SK-N-SH (cell line): Measurements from ENCODE around the gene F7.

Experiments
- EP300 ChIP-seq, 2 experiments: IDR thresholded peaks; 2 replicates each; pipeline versions ENCODE4 v1.4.0 to v1.6.1; 2012; ENCODE audit warnings: borderline replicate concordance in 1 of 2, low read depth in 1 of 2, low read length in 1 of 2
- EZH2phosphoT487 ChIP-seq: fragments of 200-600 bp; sonication (generic); IDR thresholded peaks from 2 replicates; pipeline ENCODE4 v1.6.1; 2017; ENCODE audit warnings: low read depth, mixed run types, mild to moderate bottlenecking, antibody characterized with exemption, moderate library complexity, borderline replicate concordance
- NRF1 ChIP-seq: IDR thresholded peaks from 2 replicates; pipeline ENCODE4 v1.6.1; 2012; ENCODE audit warnings: low read depth, mild to moderate bottlenecking, low read length
- RCOR1 ChIP-seq: fragments of 150-350 bp; IDR thresholded peaks from 2 replicates; pipeline ENCODE4 v1.6.1; 2017; ENCODE audit warnings: antibody characterized with exemption, low read length
- SMC3 ChIP-seq: IDR thresholded peaks from 2 replicates; pipeline ENCODE4 v1.6.1; 2012; ENCODE audit warnings: low read depth, low read length, improper control_type of control experiment
- TAF1 ChIP-seq: IDR thresholded peaks from 2 replicates; pipeline ENCODE4 v1.6.1; 2012; ENCODE audit warnings: low read depth, mild to moderate bottlenecking, low read length, moderate library complexity, borderline replicate concordance
- YY1 ChIP-seq: IDR thresholded peaks from 2 replicates; pipeline ENCODE4 v1.4.0; 2012; ENCODE audit warnings: low read depth, mild to moderate bottlenecking
- TF ChIP-seq, protein P1 (sequence below): IDR thresholded peaks from 2 replicates; pipeline ENCODE4 v1.4.0; 2012; ENCODE audit warnings: low read depth
- TF ChIP-seq, protein P2 (sequence below): fragments of 200-600 bp; sonication (generic); IDR thresholded peaks from 2 replicates; pipeline ENCODE4 v1.6.1; 2017; ENCODE audit warnings: antibody characterized with exemption, mild to moderate bottlenecking, moderate library complexity
- TF ChIP-seq, protein P3 (sequence below): fragments of 150-350 bp; IDR thresholded peaks from 2 replicates; pipeline ENCODE4 v1.6.1; 2017; ENCODE audit warnings: antibody characterized with exemption, low read length, low read depth, borderline replicate concordance
- TF ChIP-seq, protein P4 (sequence below): IDR thresholded peaks from 2 replicates; pipeline ENCODE4 v1.4.0; 2012; ENCODE audit warnings: low read depth, borderline replicate concordance
- TF ChIP-seq, protein P5 (sequence below): IDR thresholded peaks from 2 replicates; pipeline ENCODE4 v1.6.1; 2012; ENCODE audit warnings: mild to moderate bottlenecking, low read depth, low read length, moderate library complexity

DNA sequence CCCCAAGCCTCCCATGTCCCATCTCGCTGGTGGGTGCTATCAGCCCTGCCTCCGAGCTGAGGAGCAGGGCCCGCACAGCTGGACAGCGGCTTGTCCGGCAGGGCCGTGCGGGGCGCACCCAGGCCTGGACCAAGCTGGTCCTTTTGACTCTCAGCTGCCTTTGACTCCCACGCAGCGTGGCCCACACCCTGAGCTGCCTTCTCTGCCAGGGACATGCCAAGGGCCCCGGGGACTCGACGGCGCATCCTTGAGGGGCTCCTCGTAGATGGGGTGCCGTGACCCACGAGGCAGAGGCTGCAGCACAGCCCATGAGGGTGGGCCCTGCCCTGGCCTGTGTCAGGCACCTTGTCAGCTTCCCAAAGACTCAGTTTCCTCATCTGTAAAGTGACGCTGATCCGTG is 38.8 kb upstream of the F7 start:
- TF ChIP-seq, protein P1, sequence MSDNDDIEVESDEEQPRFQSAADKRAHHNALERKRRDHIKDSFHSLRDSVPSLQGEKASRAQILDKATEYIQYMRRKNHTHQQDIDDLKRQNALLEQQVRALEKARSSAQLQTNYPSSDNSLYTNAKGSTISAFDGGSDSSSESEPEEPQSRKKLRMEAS: no peak
- TF ChIP-seq EP300 (IDR thresholded peaks at IDR 0.05; ENCODE audit: borderline replicate concordance in 1 of 2, low read depth in 1 of 2, low read length in 1 of 2) (no peak), SMC3 (no peak), YY1 (no peak), EZH2phosphoT487 (no peak), NRF1 (no peak), TAF1 (no peak), RCOR1 (no peak)
- TF ChIP-seq, protein P2, sequence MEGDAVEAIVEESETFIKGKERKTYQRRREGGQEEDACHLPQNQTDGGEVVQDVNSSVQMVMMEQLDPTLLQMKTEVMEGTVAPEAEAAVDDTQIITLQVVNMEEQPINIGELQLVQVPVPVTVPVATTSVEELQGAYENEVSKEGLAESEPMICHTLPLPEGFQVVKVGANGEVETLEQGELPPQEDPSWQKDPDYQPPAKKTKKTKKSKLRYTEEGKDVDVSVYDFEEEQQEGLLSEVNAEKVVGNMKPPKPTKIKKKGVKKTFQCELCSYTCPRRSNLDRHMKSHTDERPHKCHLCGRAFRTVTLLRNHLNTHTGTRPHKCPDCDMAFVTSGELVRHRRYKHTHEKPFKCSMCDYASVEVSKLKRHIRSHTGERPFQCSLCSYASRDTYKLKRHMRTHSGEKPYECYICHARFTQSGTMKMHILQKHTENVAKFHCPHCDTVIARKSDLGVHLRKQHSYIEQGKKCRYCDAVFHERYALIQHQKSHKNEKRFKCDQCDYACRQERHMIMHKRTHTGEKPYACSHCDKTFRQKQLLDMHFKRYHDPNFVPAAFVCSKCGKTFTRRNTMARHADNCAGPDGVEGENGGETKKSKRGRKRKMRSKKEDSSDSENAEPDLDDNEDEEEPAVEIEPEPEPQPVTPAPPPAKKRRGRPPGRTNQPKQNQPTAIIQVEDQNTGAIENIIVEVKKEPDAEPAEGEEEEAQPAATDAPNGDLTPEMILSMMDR: no peak
- TF ChIP-seq, protein P3, sequence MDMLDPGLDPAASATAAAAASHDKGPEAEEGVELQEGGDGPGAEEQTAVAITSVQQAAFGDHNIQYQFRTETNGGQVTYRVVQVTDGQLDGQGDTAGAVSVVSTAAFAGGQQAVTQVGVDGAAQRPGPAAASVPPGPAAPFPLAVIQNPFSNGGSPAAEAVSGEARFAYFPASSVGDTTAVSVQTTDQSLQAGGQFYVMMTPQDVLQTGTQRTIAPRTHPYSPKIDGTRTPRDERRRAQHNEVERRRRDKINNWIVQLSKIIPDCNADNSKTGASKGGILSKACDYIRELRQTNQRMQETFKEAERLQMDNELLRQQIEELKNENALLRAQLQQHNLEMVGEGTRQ: no peak
- TF ChIP-seq, protein P4, sequence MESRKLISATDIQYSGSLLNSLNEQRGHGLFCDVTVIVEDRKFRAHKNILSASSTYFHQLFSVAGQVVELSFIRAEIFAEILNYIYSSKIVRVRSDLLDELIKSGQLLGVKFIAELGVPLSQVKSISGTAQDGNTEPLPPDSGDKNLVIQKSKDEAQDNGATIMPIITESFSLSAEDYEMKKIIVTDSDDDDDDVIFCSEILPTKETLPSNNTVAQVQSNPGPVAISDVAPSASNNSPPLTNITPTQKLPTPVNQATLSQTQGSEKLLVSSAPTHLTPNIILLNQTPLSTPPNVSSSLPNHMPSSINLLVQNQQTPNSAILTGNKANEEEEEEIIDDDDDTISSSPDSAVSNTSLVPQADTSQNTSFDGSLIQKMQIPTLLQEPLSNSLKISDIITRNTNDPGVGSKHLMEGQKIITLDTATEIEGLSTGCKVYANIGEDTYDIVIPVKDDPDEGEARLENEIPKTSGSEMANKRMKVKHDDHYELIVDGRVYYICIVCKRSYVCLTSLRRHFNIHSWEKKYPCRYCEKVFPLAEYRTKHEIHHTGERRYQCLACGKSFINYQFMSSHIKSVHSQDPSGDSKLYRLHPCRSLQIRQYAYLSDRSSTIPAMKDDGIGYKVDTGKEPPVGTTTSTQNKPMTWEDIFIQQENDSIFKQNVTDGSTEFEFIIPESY: no peak
- TF ChIP-seq, protein P5, sequence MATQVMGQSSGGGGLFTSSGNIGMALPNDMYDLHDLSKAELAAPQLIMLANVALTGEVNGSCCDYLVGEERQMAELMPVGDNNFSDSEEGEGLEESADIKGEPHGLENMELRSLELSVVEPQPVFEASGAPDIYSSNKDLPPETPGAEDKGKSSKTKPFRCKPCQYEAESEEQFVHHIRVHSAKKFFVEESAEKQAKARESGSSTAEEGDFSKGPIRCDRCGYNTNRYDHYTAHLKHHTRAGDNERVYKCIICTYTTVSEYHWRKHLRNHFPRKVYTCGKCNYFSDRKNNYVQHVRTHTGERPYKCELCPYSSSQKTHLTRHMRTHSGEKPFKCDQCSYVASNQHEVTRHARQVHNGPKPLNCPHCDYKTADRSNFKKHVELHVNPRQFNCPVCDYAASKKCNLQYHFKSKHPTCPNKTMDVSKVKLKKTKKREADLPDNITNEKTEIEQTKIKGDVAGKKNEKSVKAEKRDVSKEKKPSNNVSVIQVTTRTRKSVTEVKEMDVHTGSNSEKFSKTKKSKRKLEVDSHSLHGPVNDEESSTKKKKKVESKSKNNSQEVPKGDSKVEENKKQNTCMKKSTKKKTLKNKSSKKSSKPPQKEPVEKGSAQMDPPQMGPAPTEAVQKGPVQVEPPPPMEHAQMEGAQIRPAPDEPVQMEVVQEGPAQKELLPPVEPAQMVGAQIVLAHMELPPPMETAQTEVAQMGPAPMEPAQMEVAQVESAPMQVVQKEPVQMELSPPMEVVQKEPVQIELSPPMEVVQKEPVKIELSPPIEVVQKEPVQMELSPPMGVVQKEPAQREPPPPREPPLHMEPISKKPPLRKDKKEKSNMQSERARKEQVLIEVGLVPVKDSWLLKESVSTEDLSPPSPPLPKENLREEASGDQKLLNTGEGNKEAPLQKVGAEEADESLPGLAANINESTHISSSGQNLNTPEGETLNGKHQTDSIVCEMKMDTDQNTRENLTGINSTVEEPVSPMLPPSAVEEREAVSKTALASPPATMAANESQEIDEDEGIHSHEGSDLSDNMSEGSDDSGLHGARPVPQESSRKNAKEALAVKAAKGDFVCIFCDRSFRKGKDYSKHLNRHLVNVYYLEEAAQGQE: no peak
